Stimulated activated CD8-positive, alpha-beta memory T cell treated with anti-CD3 and anti-CD28 coated beads, Interleukin-15, amount 100 ng/mL, for 24 hours (primary cell): ENCODE data around the gene EID2.

Experiments
- DNase-seq: peaks from one replicate; pipeline ENCODE4 v3.0.0-alpha.2; 2020; ENCODE audit warnings: low read depth

The EID2 gene

DNA sequence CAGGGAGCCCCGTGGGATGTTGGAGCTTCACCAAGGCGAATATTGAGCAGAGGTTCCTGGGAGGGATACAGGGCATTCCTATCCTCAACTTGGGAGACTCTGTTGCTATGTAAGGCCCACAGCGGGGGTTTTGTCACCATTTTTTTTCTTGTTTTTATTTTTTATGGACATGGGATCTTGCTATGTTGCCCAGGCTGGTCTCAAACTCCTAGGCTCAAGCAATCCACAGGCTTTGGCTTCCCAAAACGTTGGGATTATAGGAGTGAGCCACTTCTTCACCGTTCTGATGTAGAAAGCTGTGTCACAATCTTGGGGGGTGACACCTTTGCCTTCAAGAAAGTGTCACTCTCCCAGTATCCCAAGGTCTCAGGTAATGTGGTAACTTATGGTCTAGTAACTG, 38.6 kb downstream of the EID2 start:
- no peak for DNase-seq

DNA sequence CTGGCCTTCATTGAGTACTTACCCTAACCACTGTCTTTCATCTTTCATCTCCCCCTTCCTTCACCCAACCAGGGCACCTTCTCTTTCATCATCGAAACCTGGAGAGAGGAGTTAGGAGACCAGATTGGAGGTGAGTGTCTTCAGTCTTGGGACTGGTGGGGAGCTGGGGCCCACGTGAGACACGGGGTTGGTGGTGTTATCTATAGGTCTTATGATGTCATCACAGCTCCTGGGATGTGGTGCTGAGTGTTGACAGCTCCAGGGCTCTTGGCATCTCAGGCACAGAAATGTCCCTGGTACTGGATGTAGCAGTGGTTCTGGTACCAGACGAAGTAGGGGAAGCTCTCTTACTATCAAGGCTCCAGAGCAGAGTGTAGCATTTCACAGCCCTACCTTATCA, 39.4 kb downstream of the EID2 start:
- no peak for DNase-seq

DNA sequence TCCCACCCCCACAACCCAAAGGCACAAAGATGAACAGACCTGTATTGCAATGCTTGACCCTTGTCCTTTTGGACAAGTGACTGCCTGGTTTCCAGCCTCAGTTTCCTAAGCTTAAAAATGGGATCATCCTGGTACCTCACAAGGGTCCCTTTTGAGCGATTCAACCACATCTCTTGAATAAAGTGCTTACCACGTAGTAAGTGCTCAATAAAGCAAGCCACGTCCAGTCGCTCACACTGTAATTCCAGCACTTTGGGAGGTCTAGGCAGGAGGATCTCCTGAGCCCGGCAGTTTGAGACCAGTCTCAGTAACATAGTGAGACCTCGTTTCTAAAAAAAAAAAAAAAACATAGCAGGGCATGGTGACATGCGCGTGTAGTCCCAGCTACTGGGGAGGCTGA, 40.0 kb downstream of the EID2 start:
- no peak for DNase-seq

DNA sequence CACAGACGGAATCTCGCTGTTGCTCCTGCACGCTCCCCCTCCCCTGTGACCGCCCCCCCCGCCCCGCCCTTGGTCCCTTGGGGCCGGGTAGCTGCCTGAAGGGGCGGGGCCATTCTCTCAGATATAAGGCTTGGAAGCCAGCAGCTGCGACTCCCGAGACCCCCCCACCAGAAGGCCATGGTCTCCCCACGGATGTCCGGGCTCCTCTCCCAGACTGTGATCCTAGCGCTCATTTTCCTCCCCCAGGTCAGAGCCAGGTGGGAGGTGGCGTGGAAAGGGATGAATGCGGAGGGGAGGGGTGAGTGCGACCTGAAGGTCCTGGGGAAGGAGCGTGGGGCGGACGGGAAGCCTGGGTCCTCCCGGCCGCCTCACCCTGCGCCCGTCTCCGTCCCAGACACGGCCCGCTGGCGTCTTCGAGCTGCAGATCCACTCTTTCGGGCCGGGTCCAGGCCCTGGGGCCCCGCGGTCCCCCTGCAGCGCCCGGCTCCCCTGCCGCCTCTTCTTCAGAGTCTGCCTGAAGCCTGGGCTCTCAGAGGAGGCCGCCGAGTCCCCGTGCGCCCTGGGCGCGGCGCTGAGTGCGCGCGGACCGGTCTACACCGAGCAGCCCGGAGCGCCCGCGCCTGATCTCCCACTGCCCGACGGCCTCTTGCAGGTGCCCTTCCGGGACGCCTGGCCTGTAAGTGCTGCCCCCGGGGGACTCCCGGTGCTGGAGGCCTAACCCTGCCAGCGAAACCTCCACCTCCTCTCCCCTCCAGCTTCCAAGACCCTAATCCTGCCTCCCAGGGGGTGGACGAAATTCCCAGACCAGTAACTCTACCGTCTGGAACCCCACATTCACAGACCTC, 40.9 kb downstream of the EID2 start, which contains the start of gene DLL3:
Gene DLL3 (plus strand): TSS at position 150 of the 845 bp plus-strand sequence. CDS start 28 bp downstream, at position 178.
- DNase-seq: no peak

DNA sequence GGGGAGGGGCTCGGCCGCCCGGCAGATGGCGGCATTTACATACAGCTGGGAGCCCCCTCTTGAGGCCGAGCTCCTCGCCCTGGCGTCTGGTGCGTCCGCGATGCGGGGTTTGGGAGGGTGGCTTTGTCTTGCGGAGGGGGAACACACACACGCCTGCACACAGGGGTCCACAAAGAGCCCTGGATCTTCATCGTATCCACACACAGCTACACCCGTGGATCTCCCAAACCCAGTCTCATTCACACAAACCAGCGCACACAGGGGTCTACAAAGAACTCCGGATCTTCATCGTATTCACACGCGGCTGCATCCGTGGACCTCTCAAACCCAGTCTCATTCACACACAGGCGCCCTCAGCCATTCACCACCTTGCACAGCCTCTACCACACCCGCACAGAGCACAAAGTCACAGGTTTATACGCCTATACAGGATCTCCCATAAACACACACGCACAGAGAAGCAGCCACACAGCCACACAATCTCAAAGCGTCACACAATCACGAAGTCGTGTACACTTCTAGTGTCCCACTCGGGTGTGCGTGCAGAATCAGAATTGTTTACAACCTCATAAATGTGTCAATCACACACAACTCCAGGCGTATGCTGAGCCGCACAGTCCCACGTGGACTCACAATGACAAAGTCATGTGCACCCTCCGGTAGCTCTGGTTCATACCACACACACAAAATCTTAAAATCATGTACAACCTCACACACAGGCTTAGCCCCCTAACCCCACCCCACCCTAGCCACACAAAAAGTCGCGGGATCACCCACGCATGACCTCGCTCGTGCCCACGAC, 41.8 kb downstream of the EID2 start:
- no peak for DNase-seq

DNA sequence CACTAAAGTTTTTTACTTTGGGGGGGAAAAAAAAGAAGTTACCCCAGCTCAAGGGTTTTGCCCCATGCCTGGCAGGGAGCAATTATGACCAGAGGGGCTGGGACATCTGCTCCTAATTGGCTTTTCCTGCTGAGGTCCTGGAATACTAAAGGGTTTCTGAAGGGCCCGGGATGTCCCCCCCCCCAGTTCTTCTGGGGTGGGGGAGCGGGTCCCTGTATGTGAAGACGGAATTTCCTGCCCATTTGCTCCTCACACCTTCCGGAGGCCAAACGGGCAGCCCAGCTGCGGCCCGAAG, 42.3 kb downstream of the EID2 start:
- no peak for DNase-seq

DNA sequence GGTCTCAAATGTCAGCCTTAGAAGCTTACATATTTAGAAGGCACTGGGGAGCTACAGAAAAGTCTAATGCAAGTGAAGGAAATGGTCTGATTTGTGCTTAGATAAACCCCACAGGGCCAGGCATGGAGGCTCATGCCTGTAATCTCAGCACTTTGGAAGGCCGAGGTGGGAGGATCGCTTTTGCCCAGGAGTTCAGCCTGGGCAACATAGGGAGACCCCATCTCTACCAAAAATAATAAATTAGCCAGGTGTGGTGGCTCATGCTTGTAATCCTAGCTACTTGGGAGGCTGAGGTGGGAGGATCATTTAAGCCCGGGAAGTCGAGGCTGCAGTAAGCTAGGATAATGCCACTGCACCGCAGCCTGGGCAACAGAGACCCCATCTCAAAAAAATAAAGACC, 43.9 kb downstream of the EID2 start:
- DNase-seq: no peak

DNA sequence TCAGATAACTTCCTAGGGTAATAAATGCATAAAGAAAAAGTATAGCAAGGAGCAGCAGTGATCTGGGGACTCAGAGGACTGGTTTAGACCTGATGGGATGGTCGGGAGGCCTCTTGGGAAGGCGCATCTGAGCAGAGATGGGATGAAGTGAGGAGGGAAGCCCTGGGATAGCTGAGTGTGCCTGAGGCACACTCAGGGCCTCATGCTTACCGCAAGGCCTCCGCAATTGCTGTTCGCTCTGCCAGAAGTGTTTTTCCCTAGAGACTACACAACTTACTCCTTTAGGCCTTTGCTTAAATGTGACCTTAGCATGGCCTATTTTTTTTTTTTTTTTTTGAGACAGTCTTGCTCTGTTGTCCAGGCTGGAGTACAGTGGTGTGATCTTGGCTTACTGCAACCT, 45.3 kb downstream of the EID2 start:
- no peak for DNase-seq

DNA sequence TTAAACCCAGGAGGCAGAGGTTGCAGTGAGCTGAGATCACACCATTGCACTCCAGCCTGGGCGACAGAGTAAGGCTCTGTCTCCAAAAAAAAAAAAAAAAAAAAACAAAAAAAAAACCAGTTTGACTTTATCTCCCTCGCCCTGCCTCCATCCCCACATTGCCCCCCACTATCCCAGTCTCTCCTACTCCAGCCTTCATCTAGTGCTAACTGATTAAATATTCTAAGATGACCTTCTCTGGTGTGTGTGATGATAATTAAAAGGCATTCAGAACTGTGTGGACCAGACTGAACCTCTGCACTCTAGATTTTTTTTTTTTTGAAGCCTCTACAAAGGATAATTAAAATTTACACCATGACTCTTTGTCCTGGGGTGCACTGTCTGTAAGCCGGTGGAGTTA, 47.2 kb downstream of the EID2 start:
- DNase-seq: no peak

DNA sequence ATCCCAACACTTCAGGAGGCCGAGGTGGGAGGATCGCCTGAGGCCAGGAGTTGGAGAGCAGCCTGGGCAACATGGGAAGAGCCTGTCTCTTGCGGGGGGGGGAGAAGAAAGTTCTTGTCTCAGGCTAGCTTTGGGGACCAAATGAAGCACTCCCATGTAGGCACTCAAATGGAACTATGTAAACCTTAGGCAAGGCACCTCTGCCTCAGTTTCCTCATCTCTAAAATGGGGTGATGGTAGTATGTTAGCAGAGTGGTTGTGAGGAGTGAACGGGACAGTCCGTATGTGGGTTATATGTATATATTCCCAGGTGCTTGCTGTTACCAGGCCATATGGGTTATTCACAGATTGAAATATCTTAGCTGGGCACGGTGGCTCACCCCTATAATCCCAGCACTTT, 47.7 kb downstream of the EID2 start:
- DNase-seq: no peak

DNA sequence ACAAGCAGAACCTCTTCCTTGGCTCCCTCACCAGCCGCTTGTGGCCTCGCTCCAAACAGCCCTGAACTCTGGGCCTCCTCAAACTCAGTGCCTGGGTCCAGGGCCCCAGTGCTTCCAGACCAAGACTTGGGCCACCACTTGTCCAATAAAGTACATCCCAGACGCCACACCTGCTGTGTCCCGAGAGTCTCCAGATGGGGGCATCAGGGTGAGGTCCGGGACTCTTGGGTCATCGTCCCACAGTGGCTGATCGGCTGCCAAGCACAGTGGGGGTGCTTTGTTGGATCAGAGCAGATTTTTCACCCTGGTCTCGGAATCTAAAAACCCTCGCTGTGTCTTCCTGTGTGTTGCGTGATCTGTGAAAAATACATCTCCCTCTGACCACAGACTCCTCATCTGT, 50.2 kb downstream of the EID2 start:
- no peak for DNase-seq
